ENCODE results near the gene TJP2.

The TJP2 gene

GRCh38 chr9:69173891-69174615, at the start of gene TJP2:
TSS of gene TJP2 (plus strand) at chr9:69174277. CDS start at chr9:69174373, 96 bp downstream.
- Histone ChIP-seq H3K4me1 (ENCODE audit: insufficient read depth, low read length) (peaks cover 6% of the 10 kb centered on the region), H3K36me3 (ENCODE audit: insufficient read depth, low read length) (no peaks in the 10 kb centered on the region), H3K27ac (ENCODE audit: low read depth, low read length) (peak within 1 kb of the TSS; percentile 61), H3K27me3 (ENCODE audit: control insufficient read depth in 1 of 2, insufficient read depth in 2 of 2, low read length in 2 of 2) (no peaks in the 10 kb centered on the region), H3K9ac (ENCODE audit: low read length) (peak within 1 kb of the TSS; percentile 15), H3K4me3 (ENCODE audit: low read depth in 1 of 2, low read length in 2 of 2) (peak within 1 kb of the TSS; percentile 73 to 86), H3K9me3 (ENCODE audit: low read length) (no peaks in the 10 kb centered on the region)

GRCh38 chr9:69130456-69131441, 43.3 kb upstream of the TJP2 start:
- Histone ChIP-seq H3K36me3 (ENCODE audit: insufficient read depth, low read length) (no peaks in the 10 kb centered on the region), H3K27me3 (ENCODE audit: control insufficient read depth in 1 of 2, insufficient read depth in 2 of 2, low read length in 2 of 2) (no peaks in the 10 kb centered on the region), H3K4me3 (ENCODE audit: low read depth in 1 of 2, low read length in 2 of 2) (no peak overlapping the region), H3K4me1 (ENCODE audit: insufficient read depth, low read length) (no peaks in the 10 kb centered on the region), H3K9ac (ENCODE audit: low read length) (no peak overlapping the region), H3K9me3 (ENCODE audit: low read length) (no peaks in the 10 kb centered on the region), H3K27ac (ENCODE audit: low read depth, low read length) (no peak overlapping the region)

DNA sequence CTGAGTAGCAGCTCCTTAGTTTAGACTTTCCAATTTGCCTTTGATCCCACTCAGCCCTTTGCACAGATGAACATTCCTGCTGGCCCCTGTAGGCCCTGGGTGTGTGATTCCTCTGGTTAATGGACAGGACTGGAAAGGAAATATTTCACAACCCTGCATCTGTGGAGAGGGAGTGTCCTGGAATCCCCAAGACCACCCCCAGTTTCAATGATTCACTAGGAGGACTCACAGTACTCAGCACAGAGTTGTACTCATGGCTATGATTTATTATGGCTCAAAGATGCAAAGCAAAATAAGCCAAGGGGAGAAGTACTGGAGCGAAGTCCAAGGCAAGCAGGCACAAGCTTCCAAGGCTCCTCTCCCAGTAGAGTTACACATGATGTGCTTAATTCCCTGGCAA, 42.4 kb upstream of the TJP2 start:
- H3K27ac ChIP-seq (ENCODE audit: low read depth, low read length) = no peak overlapping the region
- H3K9ac ChIP-seq (ENCODE audit: low read length) = no peak overlapping the region

GRCh38 chr9:69132361-69132760, 41.7 kb upstream of the TJP2 start:
- H3K27ac ChIP-seq (ENCODE audit: low read depth, low read length) = no peak overlapping the region
- H3K27me3 ChIP-seq (ENCODE audit: control insufficient read depth in 1 of 2, insufficient read depth in 2 of 2, low read length in 2 of 2) = no peaks in the 10 kb centered on the region
- H3K4me1 ChIP-seq (ENCODE audit: insufficient read depth, low read length) = no peaks in the 10 kb centered on the region
- no peaks in the 10 kb centered on the region for H3K36me3 ChIP-seq (ENCODE audit: insufficient read depth, low read length)
- no peaks in the 10 kb centered on the region for H3K9me3 ChIP-seq (ENCODE audit: low read length)
- no peak overlapping the region for H3K9ac ChIP-seq (ENCODE audit: low read length)
- no peak overlapping the region for H3K4me3 ChIP-seq (ENCODE audit: low read depth in 1 of 2, low read length in 2 of 2)

More for the DNA sequence above, 42.4 kb upstream of the TJP2 start:
- no peaks in the 10 kb centered on the region for H3K4me1 ChIP-seq (ENCODE audit: insufficient read depth, low read length)
- no peaks in the 10 kb centered on the region for H3K27me3 ChIP-seq (ENCODE audit: control insufficient read depth in 1 of 2, insufficient read depth in 2 of 2, low read length in 2 of 2)
- no peaks in the 10 kb centered on the region for H3K36me3 ChIP-seq (ENCODE audit: insufficient read depth, low read length)
- no peak overlapping the region for H3K4me3 ChIP-seq (ENCODE audit: low read depth in 1 of 2, low read length in 2 of 2)
- no peaks in the 10 kb centered on the region for H3K9me3 ChIP-seq (ENCODE audit: low read length)

DNA sequence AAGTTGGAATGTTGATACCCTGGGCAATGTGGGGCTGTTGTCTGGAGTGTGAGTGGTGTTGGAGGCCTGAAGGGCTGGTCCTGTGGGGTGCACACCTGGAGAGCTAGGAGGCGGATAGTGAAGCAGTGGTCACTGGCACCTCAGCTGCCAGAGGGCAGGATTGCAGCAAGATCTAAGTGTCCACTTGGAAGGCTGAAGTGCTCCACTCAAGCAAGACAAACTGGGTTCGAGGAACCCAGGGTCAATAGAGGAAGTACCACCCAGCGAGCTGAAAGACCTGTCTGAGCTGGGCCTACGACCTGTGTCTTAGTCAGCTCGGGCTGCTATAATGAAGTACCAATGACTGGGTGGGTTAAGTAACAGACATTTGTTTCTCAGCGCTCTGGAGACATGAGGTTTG, 39.7 kb upstream of the TJP2 start:
- no peaks in the 10 kb centered on the region for H3K36me3 ChIP-seq (ENCODE audit: insufficient read depth, low read length)
- no peak overlapping the region for H3K9ac ChIP-seq (ENCODE audit: low read length)
- H3K27me3 ChIP-seq (ENCODE audit: control insufficient read depth in 1 of 2, insufficient read depth in 2 of 2, low read length in 2 of 2) = no peaks in the 10 kb centered on the region
- H3K27ac ChIP-seq (ENCODE audit: low read depth, low read length) = no peak overlapping the region
- no peaks in the 10 kb centered on the region for H3K4me1 ChIP-seq (ENCODE audit: insufficient read depth, low read length)
- no peak overlapping the region for H3K4me3 ChIP-seq (ENCODE audit: low read depth in 1 of 2, low read length in 2 of 2)
- H3K9me3 ChIP-seq (ENCODE audit: low read length) = no peaks in the 10 kb centered on the region

DNA sequence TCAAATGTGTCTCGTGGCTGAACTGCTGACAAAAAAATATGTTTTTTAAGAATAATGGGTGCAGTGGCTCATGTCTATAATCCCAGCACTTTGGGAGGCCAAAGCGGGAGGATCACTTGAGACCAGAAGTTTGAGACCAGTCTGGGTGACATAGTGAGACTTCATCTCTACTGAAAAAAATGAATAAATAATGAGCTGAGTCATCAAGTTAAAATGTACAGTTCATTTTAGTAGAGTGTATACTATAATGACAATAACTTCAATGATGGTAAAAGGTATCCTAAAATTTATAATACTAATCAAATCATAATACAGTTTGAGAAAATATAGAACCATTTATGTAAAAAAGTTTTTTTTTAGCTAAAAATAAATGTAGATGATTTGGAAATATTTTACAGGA, 37.9 kb upstream of the TJP2 start:
- Histone ChIP-seq H3K4me3 (ENCODE audit: low read depth in 1 of 2, low read length in 2 of 2) (no peak overlapping the region), H3K9me3 (ENCODE audit: low read length) (no peaks in the 10 kb centered on the region), H3K9ac (ENCODE audit: low read length) (no peak overlapping the region), H3K27me3 (ENCODE audit: control insufficient read depth in 1 of 2, insufficient read depth in 2 of 2, low read length in 2 of 2) (no peaks in the 10 kb centered on the region), H3K27ac (ENCODE audit: low read depth, low read length) (no peak overlapping the region), H3K36me3 (ENCODE audit: insufficient read depth, low read length) (no peaks in the 10 kb centered on the region), H3K4me1 (ENCODE audit: insufficient read depth, low read length) (no peaks in the 10 kb centered on the region)

- Histone ChIP-seq H3K4me3 (ENCODE audit: low read depth in 1 of 2, low read length in 2 of 2) (no peak overlapping the region), H3K9ac (ENCODE audit: low read length) (no peak overlapping the region), H3K27ac (ENCODE audit: low read depth, low read length) (no peak overlapping the region), H3K36me3 (ENCODE audit: insufficient read depth, low read length) (no peaks in the 10 kb centered on the region), H3K9me3 (ENCODE audit: low read length) (no peaks in the 10 kb centered on the region), H3K4me1 (ENCODE audit: insufficient read depth, low read length) (no peaks in the 10 kb centered on the region), H3K27me3 (ENCODE audit: control insufficient read depth in 1 of 2, insufficient read depth in 2 of 2, low read length in 2 of 2) (no peaks in the 10 kb centered on the region)
Observed at GRCh38 chr9:69136779-69137178, 37.3 kb upstream of the TJP2 start.

GRCh38 chr9:69137311-69137710, 36.8 kb upstream of the TJP2 start:
- no peaks in the 10 kb centered on the region for H3K27me3 ChIP-seq (ENCODE audit: control insufficient read depth in 1 of 2, insufficient read depth in 2 of 2, low read length in 2 of 2)
- no peaks in the 10 kb centered on the region for H3K9me3 ChIP-seq (ENCODE audit: low read length)
- no peaks in the 10 kb centered on the region for H3K36me3 ChIP-seq (ENCODE audit: insufficient read depth, low read length)
- no peaks in the 10 kb centered on the region for H3K4me1 ChIP-seq (ENCODE audit: insufficient read depth, low read length)
- no peak overlapping the region for H3K27ac ChIP-seq (ENCODE audit: low read depth, low read length)
- no peak overlapping the region for H3K9ac ChIP-seq (ENCODE audit: low read length)
- no peak overlapping the region for H3K4me3 ChIP-seq (ENCODE audit: low read depth in 1 of 2, low read length in 2 of 2)

DNA sequence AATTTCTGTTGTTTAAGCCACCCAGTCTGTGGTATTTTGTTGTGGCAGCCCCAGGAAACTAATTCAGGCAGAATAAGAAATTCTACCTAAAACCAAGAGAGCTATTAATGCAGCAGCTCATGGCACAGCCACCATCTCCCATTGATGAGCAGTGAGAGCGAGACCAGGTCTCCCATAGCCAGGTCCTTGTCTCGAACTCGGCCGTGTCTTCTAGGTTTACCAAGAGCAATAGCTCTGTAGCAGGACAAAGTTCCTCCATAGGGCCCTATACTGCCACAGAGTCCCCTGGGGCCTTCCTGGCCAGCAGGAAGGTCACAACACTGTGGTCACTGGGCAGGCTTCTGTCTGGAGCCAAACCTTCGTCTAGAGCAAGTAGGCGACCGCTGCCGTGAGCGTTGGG, 34.5 kb upstream of the TJP2 start:
- Histone ChIP-seq H3K9me3 (ENCODE audit: low read length) (no peaks in the 10 kb centered on the region), H3K4me1 (ENCODE audit: insufficient read depth, low read length) (no peaks in the 10 kb centered on the region), H3K27ac (ENCODE audit: low read depth, low read length) (no peak overlapping the region)

GRCh38 chr9:69140123-69140735, 33.8 kb upstream of the TJP2 start:
- no peak overlapping the region for H3K4me3 ChIP-seq (ENCODE audit: low read depth in 1 of 2, low read length in 2 of 2)
- H3K9ac ChIP-seq (ENCODE audit: low read length) = no peak overlapping the region
- no peaks in the 10 kb centered on the region for H3K4me1 ChIP-seq (ENCODE audit: insufficient read depth, low read length)
- no peaks in the 10 kb centered on the region for H3K36me3 ChIP-seq (ENCODE audit: insufficient read depth, low read length)
- H3K27ac ChIP-seq (ENCODE audit: low read depth, low read length) = no peak overlapping the region
- H3K9me3 ChIP-seq (ENCODE audit: low read length) = no peaks in the 10 kb centered on the region
- H3K27me3 ChIP-seq (ENCODE audit: control insufficient read depth in 1 of 2, insufficient read depth in 2 of 2, low read length in 2 of 2) = no peaks in the 10 kb centered on the region

More for the DNA sequence above, 34.5 kb upstream of the TJP2 start:
- no peak overlapping the region for H3K9ac ChIP-seq (ENCODE audit: low read length)
- no peaks in the 10 kb centered on the region for H3K27me3 ChIP-seq (ENCODE audit: control insufficient read depth in 1 of 2, insufficient read depth in 2 of 2, low read length in 2 of 2)
- no peaks in the 10 kb centered on the region for H3K36me3 ChIP-seq (ENCODE audit: insufficient read depth, low read length)
- no peak overlapping the region for H3K4me3 ChIP-seq (ENCODE audit: low read depth in 1 of 2, low read length in 2 of 2)

- no peak overlapping the region for H3K27ac ChIP-seq (ENCODE audit: low read depth, low read length)
Observed at GRCh38 chr9:69141851-69142250, 32.2 kb upstream of the TJP2 start.

More at GRCh38 chr9:69141851-69142250, 32.2 kb upstream of the TJP2 start:
- Histone ChIP-seq H3K9me3 (ENCODE audit: low read length) (no peaks in the 10 kb centered on the region), H3K36me3 (ENCODE audit: insufficient read depth, low read length) (no peaks in the 10 kb centered on the region), H3K4me3 (ENCODE audit: low read depth in 1 of 2, low read length in 2 of 2) (no peak overlapping the region), H3K27me3 (ENCODE audit: control insufficient read depth in 1 of 2, insufficient read depth in 2 of 2, low read length in 2 of 2) (no peaks in the 10 kb centered on the region), H3K4me1 (ENCODE audit: insufficient read depth, low read length) (no peaks in the 10 kb centered on the region), H3K9ac (ENCODE audit: low read length) (no peak overlapping the region)

Measured in muscle layer of colon (tissue), 2 donors.